Measurements from ENCODE around the gene OVAAL. TPM values are rescaled to one million over a fixed set of nuclear protein-coding genes. Genes with fewer than 3 reads are reported as not detected.

Gene OVAAL
- total RNA-seq (2022; extraction: Qiagen RNA extraction), result 0.08 to 0.17 TPM (median 0.14 TPM) in 4 of 5 replicates, not detected in the other

DNA sequence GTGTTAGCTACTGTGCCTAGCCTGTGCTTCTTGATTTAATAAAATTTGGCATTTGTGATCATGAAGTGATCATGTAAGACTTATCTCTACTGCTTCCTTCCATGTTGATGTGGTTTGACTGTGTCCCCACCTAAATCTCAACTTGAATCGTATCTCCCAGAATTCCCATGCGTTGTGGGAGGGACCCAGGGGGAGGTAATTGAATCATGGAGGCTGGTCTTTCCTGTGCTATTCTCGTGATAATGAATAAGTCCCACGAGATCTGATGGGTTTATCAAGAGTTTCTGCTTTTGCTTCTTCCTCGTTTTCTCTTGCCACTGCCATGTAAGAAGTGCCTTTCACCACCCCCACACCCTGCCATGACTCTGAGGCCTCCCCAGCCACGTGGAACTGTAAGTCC is at the start of gene OVAAL:
OVAAL (plus strand) TSS at position 301 of the 400 bp plus-strand sequence.

Other genes with a start within 250 kb of the OVAAL start
- 52.9 to 56.8 TPM (median 54.9 TPM) in 5 replicates for gene ACBD6, start 56.4 kb upstream of the OVAAL start, total RNA-seq (2022; extraction: Qiagen RNA extraction)
- 18.9 to 35.7 TPM (median 26.7 TPM) in 5 replicates for gene XPR1, start 73.1 kb downstream of the OVAAL start, total RNA-seq (2022; extraction: Qiagen RNA extraction)